Natural killer cell (primary cell): ENCODE results near the gene DSN1. TPM values are rescaled to one million over a fixed set of nuclear protein-coding genes. Genes with fewer than 3 reads are reported as not detected.

Experiments
- ATAC-seq, 3 donors: fragments of 150-1000 bp in 2 of 3; fragments of 200-7000 bp in 1 of 3; cut with Tn5 transposase; 1 replicate in 1 of 3; 2 replicates in 2 of 3; pipeline ENCODE4 v1.10.0; 2021; ENCODE audit warnings: mild to moderate bottlenecking in 2 of 3, moderate library complexity in 2 of 3
- DNase-seq, 2 donors: peaks; one replicate each; pipeline versions ENCODE4 v3.0.0 to v3.0.0-alpha.2; 2013 to 2021; ENCODE audit warnings: mixed read lengths in 1 of 2
- H3K27ac ChIP-seq: one replicate; pipeline ENCODE4 v1.5.1; 2013; ENCODE audit warnings: mild to moderate bottlenecking, low read length
- H3K27me3 ChIP-seq: one replicate; pipeline ENCODE4 v1.6.1; 2013; ENCODE audit warnings: low read length; ENCODE audit not compliant: control insufficient read depth, insufficient read depth
- H3K36me3 ChIP-seq: one replicate; pipeline ENCODE4 v1.6.1; 2013; ENCODE audit warnings: low read length; ENCODE audit not compliant: control insufficient read depth, insufficient read depth
- H3K4me1 ChIP-seq: one replicate; pipeline ENCODE4 v1.6.1; 2013; ENCODE audit warnings: low read length; ENCODE audit not compliant: control insufficient read depth, insufficient read depth
- H3K4me3 ChIP-seq: one replicate; pipeline ENCODE4 v1.5.1; 2013; ENCODE audit warnings: low read length
- H3K9me3 ChIP-seq: one replicate; pipeline ENCODE4 v1.6.1; 2013; ENCODE audit warnings: low read length; ENCODE audit not compliant: control insufficient read depth, insufficient read depth
- H3K27ac Mint-ChIP-seq, 2 donors: one replicate each; pipeline ENCODE4 v1.8.0; 2022; ENCODE audit warnings: mild to moderate bottlenecking in 2 of 2, mixed read lengths in 2 of 2, moderate library complexity in 1 of 2
- H3K27me3 Mint-ChIP-seq, 2 donors: one replicate each; pipeline ENCODE4 v1.8.0; 2022; ENCODE audit warnings: low read depth in 2 of 2, mixed read lengths in 2 of 2
- H3K36me3 Mint-ChIP-seq: one replicate; pipeline ENCODE4 v1.8.0; 2022; ENCODE audit warnings: mixed read lengths
- H3K4me1 Mint-ChIP-seq, 2 donors: one replicate each; pipeline ENCODE4 v1.8.0; 2022; ENCODE audit warnings: mixed read lengths in 2 of 2
- H3K4me3 Mint-ChIP-seq: one replicate; pipeline ENCODE4 v1.8.0; 2022; ENCODE audit warnings: mild to moderate bottlenecking, moderate library complexity, mixed read lengths
- H3K9me3 Mint-ChIP-seq, 2 donors: one replicate each; pipeline ENCODE4 v1.8.0; 2022; ENCODE audit warnings: mixed read lengths in 2 of 2
- WGBS: methylation state at CpG from one replicate; pipeline ENCODE4 v1.1.7; 2013; ENCODE audit warnings: missing lambda C conversion rate; ENCODE audit not compliant: insufficient coverage; 5-methylcytosine and 5-hydroxymethylcytosine counted together
- intact Hi-C: fragments of 100-400 bp; cut with micrococcal nuclease; formaldehyde crosslinking; loops from one replicate; pipeline ENCODE4 v1.14.2; 2022
- total RNA-seq, 4 donors: library from RNA; stranded (reverse); fragments of 120-200 nt in 1 of 4; gene quantifications; one replicate each; pipeline versions ENCODE4 v1.2.3 to v1.2.4, GENCODE V29; 2013 to 2022
- TF ChIP-seq, protein P1 (sequence below): fragments of 200-600 bp; IDR thresholded peaks from one replicate; pipeline ENCODE4 v1.8.0; 2022; ENCODE audit warnings: antibody characterized with exemption

Gene DSN1
- total RNA-seq, 3 donors from 2014 or later (not counting 1 experiment from before 2014, with no cell fraction given): 15.8 to 19.1 (median 15.8) TPM

DNA sequence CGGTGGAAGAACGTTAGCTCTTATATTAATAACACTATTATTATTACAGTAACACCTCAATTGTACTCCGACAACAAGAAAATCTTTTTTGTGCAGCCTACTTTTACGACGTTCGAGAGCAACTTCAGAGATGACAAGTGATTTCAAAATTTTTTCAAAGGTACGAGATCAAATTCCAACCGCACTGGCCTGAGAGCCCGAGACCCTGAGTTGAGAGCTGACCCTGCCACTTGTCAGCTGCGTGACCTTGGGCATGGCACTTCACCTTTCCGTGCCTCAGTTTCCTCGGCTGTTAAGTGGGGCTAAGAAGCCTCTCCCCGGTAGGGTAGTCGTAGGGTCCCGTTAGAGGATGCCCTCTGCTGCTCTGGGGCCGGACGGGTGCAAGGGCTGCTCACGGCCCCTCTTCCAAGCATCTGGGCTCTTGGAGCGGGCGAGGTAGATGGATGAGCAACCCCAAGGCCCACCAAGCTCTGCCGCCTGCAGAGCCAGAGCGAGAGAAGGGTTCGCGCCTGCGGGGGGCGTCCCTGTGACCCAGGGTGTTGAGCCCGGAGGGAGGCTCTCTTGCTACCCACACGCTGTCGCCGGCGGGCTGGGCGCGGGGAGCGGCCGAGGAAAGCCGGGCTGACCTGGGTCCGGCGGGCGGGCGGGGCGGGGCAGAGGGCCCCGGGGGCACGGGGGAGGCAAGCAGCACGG lies 28.2 kb downstream of the DSN1 start:
- peak overlapping the region; percentile 95 for H3K4me3 Mint-ChIP-seq
- H3K36me3 ChIP-seq: no peaks in the 10 kb centered on the region
- H3K9me3 ChIP-seq: no peaks in the 10 kb centered on the region
- intact Hi-C loops: no loop called here
- ATAC-seq: peak in 1 of 3 donors; percentile 53
- no peak overlapping the region for H3K27ac ChIP-seq
- H3K4me1 ChIP-seq: peaks cover 17% of the 10 kb centered on the region
- WGBS: 12% methylated on average over 44 of the region's 44 CpGs
- H3K9me3 Mint-ChIP-seq: no peaks in the 10 kb centered on the region
- no peak for DNase-seq
- H3K4me1 Mint-ChIP-seq: peaks cover 32 to 35% of the 10 kb centered on the region in 2 donors
- H3K27ac Mint-ChIP-seq: peak overlapping the region; percentile 72 to 86
- H3K27me3 Mint-ChIP-seq: no peaks in the 10 kb centered on the region
- no peaks in the 10 kb centered on the region for H3K36me3 Mint-ChIP-seq
- peak overlapping the region; percentile 86 for H3K4me3 ChIP-seq
- TF ChIP-seq, protein P1, sequence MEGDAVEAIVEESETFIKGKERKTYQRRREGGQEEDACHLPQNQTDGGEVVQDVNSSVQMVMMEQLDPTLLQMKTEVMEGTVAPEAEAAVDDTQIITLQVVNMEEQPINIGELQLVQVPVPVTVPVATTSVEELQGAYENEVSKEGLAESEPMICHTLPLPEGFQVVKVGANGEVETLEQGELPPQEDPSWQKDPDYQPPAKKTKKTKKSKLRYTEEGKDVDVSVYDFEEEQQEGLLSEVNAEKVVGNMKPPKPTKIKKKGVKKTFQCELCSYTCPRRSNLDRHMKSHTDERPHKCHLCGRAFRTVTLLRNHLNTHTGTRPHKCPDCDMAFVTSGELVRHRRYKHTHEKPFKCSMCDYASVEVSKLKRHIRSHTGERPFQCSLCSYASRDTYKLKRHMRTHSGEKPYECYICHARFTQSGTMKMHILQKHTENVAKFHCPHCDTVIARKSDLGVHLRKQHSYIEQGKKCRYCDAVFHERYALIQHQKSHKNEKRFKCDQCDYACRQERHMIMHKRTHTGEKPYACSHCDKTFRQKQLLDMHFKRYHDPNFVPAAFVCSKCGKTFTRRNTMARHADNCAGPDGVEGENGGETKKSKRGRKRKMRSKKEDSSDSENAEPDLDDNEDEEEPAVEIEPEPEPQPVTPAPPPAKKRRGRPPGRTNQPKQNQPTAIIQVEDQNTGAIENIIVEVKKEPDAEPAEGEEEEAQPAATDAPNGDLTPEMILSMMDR: peak; percentile 24
- no peaks in the 10 kb centered on the region for H3K27me3 ChIP-seq

DNA sequence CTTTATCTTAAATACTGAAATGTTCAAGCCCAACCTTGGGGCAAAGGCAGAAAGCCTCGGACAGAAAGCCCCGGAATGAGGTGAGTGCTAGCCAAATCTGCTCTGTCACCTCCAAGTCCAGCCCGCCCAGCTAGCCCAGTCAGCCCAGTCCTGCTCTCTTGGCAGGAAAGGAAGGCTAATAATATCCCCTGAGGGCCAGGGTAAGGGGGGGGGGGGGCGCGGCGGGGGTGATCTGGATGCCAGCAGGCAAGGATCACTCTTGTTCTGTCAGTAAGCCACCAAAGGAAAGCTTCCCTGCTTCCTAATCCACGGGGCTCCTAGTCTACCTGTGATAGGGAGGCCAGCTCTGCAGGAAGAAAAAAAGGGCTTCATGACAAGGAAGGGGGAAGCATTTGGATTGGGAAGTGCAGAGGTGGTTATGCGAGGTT lies 28.8 kb downstream of the DSN1 start:
- H3K9me3 ChIP-seq: no peaks in the 10 kb centered on the region
- H3K27me3 ChIP-seq: no peaks in the 10 kb centered on the region
- Mint-ChIP-seq H3K4me1 (peaks cover 32 to 35% of the 10 kb centered on the region in 2 donors), H3K9me3 (no peaks in the 10 kb centered on the region), H3K27me3 (no peaks in the 10 kb centered on the region), H3K36me3 (no peaks in the 10 kb centered on the region), H3K4me3 (peak overlapping the region; percentile 95), H3K27ac (peak overlapping the region; percentile 72 to 86)
- WGBS: 68% methylated on average over 5 of the region's 8 CpGs
- H3K27ac ChIP-seq: no peak overlapping the region
- H3K4me1 ChIP-seq: peaks cover 17% of the 10 kb centered on the region
- intact Hi-C loops: no loop called here
- TF ChIP-seq, protein P1: no peak
- DNase-seq (no peak), ATAC-seq (no peak)
- no peaks in the 10 kb centered on the region for H3K36me3 ChIP-seq
- H3K4me3 ChIP-seq: no peak overlapping the region

DNA sequence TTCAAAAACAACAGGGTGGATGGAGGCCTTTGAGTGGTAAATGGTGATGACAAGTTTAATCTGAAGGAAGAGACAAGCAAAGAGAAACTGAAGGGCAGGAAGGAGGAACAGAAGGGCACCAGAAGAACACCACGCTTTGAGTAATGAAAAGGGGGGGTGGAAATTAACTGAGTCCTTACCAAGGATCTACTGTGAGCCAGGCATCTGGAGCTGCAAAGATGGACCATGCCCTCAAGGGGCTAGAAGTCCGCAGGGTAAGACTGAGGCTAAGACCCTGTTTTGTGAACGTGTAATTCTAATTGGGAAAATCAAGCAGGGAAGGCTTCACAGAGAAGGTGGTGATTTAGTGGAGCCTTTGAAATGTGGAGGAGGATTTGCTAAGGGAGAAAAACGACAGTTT lies 29.3 kb downstream of the DSN1 start:
- H3K9me3 Mint-ChIP-seq: no peaks in the 10 kb centered on the region
- Histone ChIP-seq H3K36me3 (no peaks in the 10 kb centered on the region), H3K27me3 (no peaks in the 10 kb centered on the region), H3K9me3 (no peaks in the 10 kb centered on the region), H3K4me3 (no peak overlapping the region), H3K4me1 (peaks cover 17% of the 10 kb centered on the region), H3K27ac (no peak overlapping the region)
- no peak for ATAC-seq
- peaks cover 32 to 35% of the 10 kb centered on the region in 2 donors for H3K4me1 Mint-ChIP-seq
- intact Hi-C loops: no loop called here
- peak overlapping the region in 1 of 2 donors; percentile 23 for H3K27ac Mint-ChIP-seq
- H3K4me3 Mint-ChIP-seq: peak overlapping the region; percentile 76
- WGBS: 91% methylated on average over 3 of the region's 4 CpGs
- TF ChIP-seq, protein P1: no peak
- DNase-seq: no peak
- H3K27me3 Mint-ChIP-seq: no peaks in the 10 kb centered on the region
- no peaks in the 10 kb centered on the region for H3K36me3 Mint-ChIP-seq

DNA sequence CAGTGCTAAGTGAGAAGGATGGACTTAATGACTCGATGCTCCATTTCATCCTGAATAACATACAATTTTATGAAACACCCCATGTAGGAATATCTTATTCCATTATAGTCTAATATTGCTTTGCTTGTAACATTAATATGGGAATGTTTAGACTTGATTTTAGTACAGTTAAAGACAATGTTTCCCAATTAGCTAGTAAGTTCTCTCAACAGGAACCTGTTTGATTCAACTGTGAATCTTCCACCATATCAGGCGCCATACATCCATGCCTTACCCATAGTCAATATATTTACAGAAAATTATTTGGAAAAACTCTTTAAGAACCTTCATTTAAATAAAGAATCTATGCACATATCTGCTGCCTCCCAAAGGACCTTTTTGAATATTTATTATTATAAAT lies 31.0 kb downstream of the DSN1 start:
- Histone ChIP-seq H3K4me3 (no peak overlapping the region), H3K4me1 (peaks cover 17% of the 10 kb centered on the region), H3K9me3 (no peaks in the 10 kb centered on the region), H3K27me3 (no peaks in the 10 kb centered on the region), H3K27ac (no peak overlapping the region), H3K36me3 (no peaks in the 10 kb centered on the region)
- ATAC-seq: no peak
- no peaks in the 10 kb centered on the region for H3K9me3 Mint-ChIP-seq
- no peaks in the 10 kb centered on the region for H3K27me3 Mint-ChIP-seq
- TF ChIP-seq, protein P1: no peak
- no peak overlapping the region for H3K4me3 Mint-ChIP-seq
- H3K36me3 Mint-ChIP-seq: no peaks in the 10 kb centered on the region
- WGBS: 100% methylated on average over 1 of the region's 2 CpGs
- no peak for DNase-seq
- H3K4me1 Mint-ChIP-seq: peaks cover 32 to 35% of the 10 kb centered on the region in 2 donors
- no peak overlapping the region for H3K27ac Mint-ChIP-seq
- intact Hi-C loops: no loop called here
